Mesothelial cell of epicardium (in vitro differentiated cells): ENCODE measurements around the gene PRSS33. TPM values are rescaled to one million over a fixed set of nuclear protein-coding genes. Genes with fewer than 3 reads are reported as not detected.

Experiments
- DNase-seq, 2 experiments: peaks; one replicate each; pipeline ENCODE4 v3.0.0; 2021; ENCODE audit warnings: low spot score in 2 of 2; ENCODE audit not compliant: unreplicated experiment in 2 of 2
- H3K27ac Mint-ChIP-seq: 2 replicates; pipeline ENCODE4 v1.8.0; 2021; ENCODE audit warnings: mixed read lengths
- H3K27me3 Mint-ChIP-seq: 2 replicates; pipeline ENCODE4 v1.8.0; 2021; ENCODE audit warnings: low read depth, mixed read lengths
- H3K36me3 Mint-ChIP-seq: 2 replicates; pipeline ENCODE4 v1.8.0; 2021; ENCODE audit warnings: mixed read lengths
- H3K4me1 Mint-ChIP-seq: 2 replicates; pipeline ENCODE4 v1.8.0; 2021; ENCODE audit warnings: mixed read lengths
- H3K4me3 Mint-ChIP-seq: 2 replicates; pipeline ENCODE4 v1.8.0; 2021; ENCODE audit warnings: mild to moderate bottlenecking, moderate library complexity, mixed read lengths
- H3K9me3 Mint-ChIP-seq: 2 replicates; pipeline ENCODE4 v1.8.0; 2021; ENCODE audit warnings: mixed read lengths
- CTCF ChIP-seq: fragments of 200-600 bp; sonication (generic); IDR thresholded peaks from one replicate; pipeline ENCODE4 v1.5.0; 2021; ENCODE audit warnings: antibody characterized with exemption; ENCODE audit not compliant: unreplicated experiment
- total RNA-seq: library from RNA; stranded (reverse); gene quantifications from 3 replicates; pipeline ENCODE4 v1.2.1, GENCODE V29; 2021

The PRSS33 gene
- total RNA-seq, 1 donor from 2014 or later, result not detected

- DNase-seq, result no peak
- Mint-ChIP-seq H3K36me3 (no peaks in the 10 kb centered on the region), H3K27me3 (peaks cover 21% of the 10 kb centered on the region), H3K4me3 (no peak overlapping the region), H3K9me3 (no peaks in the 10 kb centered on the region), H3K27ac (no peak overlapping the region), H3K4me1 (no peaks in the 10 kb centered on the region)
- TF ChIP-seq CTCF, result no peak
These were observed 1.1 kb downstream of the PRSS33 start for GRCh38 chr16:2786061-2786825.

- Mint-ChIP-seq H3K4me3 (no peak overlapping the region), H3K36me3 (no peaks in the 10 kb centered on the region), H3K9me3 (no peaks in the 10 kb centered on the region), H3K4me1 (no peaks in the 10 kb centered on the region), H3K27me3 (peaks cover 13% of the 10 kb centered on the region), H3K27ac (no peak overlapping the region)
- no peak for DNase-seq
- no peak for TF ChIP-seq CTCF
These were observed 2.0 kb downstream of the PRSS33 start for GRCh38 chr16:2785101-2785991.

DNA sequence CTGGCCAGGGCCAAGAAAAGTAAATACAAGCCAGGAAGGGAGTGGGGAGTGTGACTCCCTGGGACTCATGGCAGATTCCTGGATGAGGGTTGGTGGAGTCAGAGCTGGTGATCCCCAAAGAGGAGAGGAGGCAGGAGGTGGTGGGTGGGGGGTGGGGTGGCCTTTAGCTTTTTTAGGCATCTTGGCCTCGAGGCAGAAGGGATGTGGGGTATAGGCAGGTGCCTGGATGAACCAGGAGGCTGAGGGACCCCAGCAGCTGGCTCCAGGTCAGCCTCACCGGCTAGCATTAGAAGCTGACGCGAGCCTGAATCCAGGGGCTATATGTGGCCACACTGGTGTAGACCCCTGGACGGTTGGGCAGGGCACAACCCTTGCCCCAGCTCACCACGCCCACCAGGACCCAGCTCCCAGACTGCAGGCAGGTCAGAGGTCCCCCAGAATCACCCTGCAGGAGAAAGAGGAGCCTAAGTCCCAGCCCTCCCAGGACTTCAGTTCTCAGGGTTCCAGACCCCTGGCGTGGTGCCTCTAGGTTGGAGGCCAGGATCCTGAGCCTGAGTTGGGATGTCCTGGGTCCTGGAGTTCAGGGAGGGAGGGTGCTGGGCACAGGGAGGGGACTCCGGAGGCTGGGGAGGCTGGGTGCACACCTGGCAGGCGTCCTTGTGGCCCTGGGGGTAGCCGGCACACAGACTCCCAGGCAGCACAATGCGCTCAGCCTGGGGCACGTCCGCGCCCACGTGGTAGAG is 2.8 kb downstream of the PRSS33 start:
- TF ChIP-seq CTCF, result no peak
- Mint-ChIP-seq H3K4me3 (no peak overlapping the region), H3K4me1 (no peaks in the 10 kb centered on the region), H3K9me3 (no peaks in the 10 kb centered on the region), H3K27ac (no peak overlapping the region), H3K27me3 (peaks cover 7% of the 10 kb centered on the region), H3K36me3 (no peaks in the 10 kb centered on the region)
- DNase-seq, result no peak

DNA sequence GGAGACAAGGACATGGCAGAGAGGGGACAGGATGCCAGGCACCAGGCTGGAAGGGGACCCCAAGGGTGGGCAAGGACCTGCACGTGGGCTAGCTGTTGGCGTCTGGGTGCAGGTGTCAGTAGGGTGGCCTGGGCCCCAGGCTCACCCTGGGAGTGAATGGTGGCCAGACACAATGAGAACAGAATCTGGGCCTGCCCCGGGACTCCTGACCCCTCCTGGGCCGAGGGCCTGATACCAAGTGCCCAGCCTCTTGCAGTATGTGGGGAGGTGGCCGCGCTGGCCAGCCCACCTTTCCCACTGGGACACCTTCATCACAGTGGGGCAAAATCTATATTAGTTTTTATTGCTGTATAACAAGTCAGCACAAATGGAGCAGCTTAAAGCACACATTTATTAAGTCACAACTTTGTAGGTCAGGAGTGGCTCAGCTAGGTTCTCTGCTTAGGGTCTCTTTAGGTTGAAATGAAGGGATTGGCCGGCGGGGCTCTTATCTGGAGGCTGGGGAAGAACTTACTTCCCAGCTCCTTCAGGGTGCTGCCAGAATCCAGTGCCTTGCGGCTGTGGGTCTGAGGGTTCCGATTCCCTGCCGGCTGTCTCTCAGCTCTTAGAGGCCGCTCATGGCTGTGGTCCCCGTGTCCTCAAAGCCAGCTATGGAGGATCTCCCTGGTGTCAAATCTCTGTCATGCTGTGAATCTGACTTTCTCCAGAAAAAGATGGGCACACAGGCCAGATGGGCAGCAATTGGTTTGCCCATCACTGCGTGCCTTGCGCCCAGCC is 3.6 kb downstream of the PRSS33 start:
- H3K4me3 Mint-ChIP-seq, result no peak overlapping the region
- no peak for DNase-seq
- peaks cover 5% of the 10 kb centered on the region for H3K27me3 Mint-ChIP-seq
- no peak for TF ChIP-seq CTCF
- no peaks in the 10 kb centered on the region for H3K36me3 Mint-ChIP-seq
- no peaks in the 10 kb centered on the region for H3K9me3 Mint-ChIP-seq
- peaks cover 1% of the 10 kb centered on the region for H3K4me1 Mint-ChIP-seq
- H3K27ac Mint-ChIP-seq, result no peak overlapping the region
